Thyroid gland (tissue), 4 donors: ENCODE measurements around the gene ASPRV1. TPM values are rescaled to one million over a fixed set of nuclear protein-coding genes. Genes with fewer than 3 reads are reported as not detected.
"Not testable (repeated sequence)": the region's sequence is repeated elsewhere in the genome, so short reads cannot be mapped to it uniquely, and the experiment has no call there.

Experiments
- DNase-seq, 2 donors: peaks; one replicate each; pipeline ENCODE4 v3.0.0-alpha.2; 2019
- H3K27ac ChIP-seq, 3 donors: fragments of 200-600 bp; sonication (generic); 1 replicate in 2 of 3; 2 replicates in 1 of 3; pipeline ENCODE4 v1.5.1; 2016 to 2019; ENCODE audit warnings: mild to moderate bottlenecking in 1 of 3, moderate library complexity in 1 of 3
- H3K27me3 ChIP-seq: fragments of 200-600 bp; sonication (generic); one replicate; pipeline ENCODE4 v1.5.1; 2019
- H3K36me3 ChIP-seq, 2 donors: fragments of 200-600 bp; sonication (generic); one replicate each; pipeline ENCODE4 v1.5.1; 2016 to 2019
- H3K4me1 ChIP-seq, 2 donors: fragments of 200-600 bp; sonication (generic); one replicate each; pipeline ENCODE4 v1.5.1; 2017 to 2019
- H3K4me3 ChIP-seq, 3 donors: fragments of 200-600 bp; sonication (generic); replicated peaks in 1 of 3; 1 replicate in 2 of 3; 2 replicates in 1 of 3; pipeline ENCODE4 v1.5.1; 2016; ENCODE audit warnings: mild to moderate bottlenecking in 1 of 3
- H3K9me3 ChIP-seq: fragments of 200-600 bp; sonication (generic); one replicate; pipeline ENCODE4 v1.5.1; 2017
- CTCF ChIP-seq, 6 experiments: fragments of 200-600 bp in 3 of 6; fragments of 450-650 bp in 3 of 6; sonication (generic) in 3 of 6; IDR thresholded peaks; one replicate each; pipeline ENCODE4 v1.5.1; 2016 to 2019; ENCODE audit warnings: antibody characterized with exemption in 6 of 6, mild to moderate bottlenecking in 2 of 6, inconsistent platforms in 1 of 6, moderate library complexity in 1 of 6
- POLR2A ChIP-seq, 2 donors: fragments of 450-650 bp; IDR thresholded peaks; one replicate each; pipeline ENCODE4 v1.6.1; 2017; ENCODE audit warnings: antibody characterized with exemption in 2 of 2, mild to moderate bottlenecking in 2 of 2, moderate library complexity in 1 of 2
- WGBS, 2 donors: methylation state at CpG; one replicate each; pipeline ENCODE4 v1.1.5; 2017; 5-methylcytosine and 5-hydroxymethylcytosine counted together
- intact Hi-C: fragments of 100-400 bp; cut with DNase I; formaldehyde crosslinking; loops from one replicate; pipeline ENCODE4 v1.15.1; 2023
- total RNA-seq, 4 donors: library from RNA; depleted of rRNA; stranded (reverse); fragments of >200 nt; gene quantifications; one replicate each; pipeline ENCODE4 v1.2.3, GENCODE V29; 2016

Gene ASPRV1
- total RNA-seq, 4 donors from 2014 or later: 0.89 to 2.0 (median 1.5) TPM

GRCh38 chr2:69956475-69956979 lies 4.9 kb downstream of the ASPRV1 start:
- intact Hi-C loops: no loop called here
- WGBS, 2 donors: 89 to 94% methylated on average over 6 of the region's 6 CpGs
- Histone ChIP-seq H3K4me1 (no peaks in the 10 kb centered on the region), H3K9me3 (no peaks in the 10 kb centered on the region), H3K36me3 (no peaks in the 10 kb centered on the region), H3K4me3 (no peak overlapping the region), H3K27me3 (no peaks in the 10 kb centered on the region), H3K27ac (no peak overlapping the region)
- DNase-seq: no peak
- TF ChIP-seq POLR2A (IDR thresholded peaks at IDR 0.05) (no peak), CTCF (IDR thresholded peaks at IDR 0.05) (no peak)

GRCh38 chr2:69955029-69955428 lies 6.4 kb downstream of the ASPRV1 start:
- Histone ChIP-seq H3K4me1 (no peaks in the 10 kb centered on the region), H3K36me3 (no peaks in the 10 kb centered on the region), H3K27me3 (no peaks in the 10 kb centered on the region), H3K27ac (no peak overlapping the region), H3K4me3 (no peak overlapping the region), H3K9me3 (no peaks in the 10 kb centered on the region)
- WGBS, 2 donors: 88 to 93% methylated on average over 9 to 11 of the region's 11 CpGs
- TF ChIP-seq CTCF (IDR thresholded peaks at IDR 0.05) (no peak), POLR2A (IDR thresholded peaks at IDR 0.05) (no peak)
- intact Hi-C loops: no loop called here
- DNase-seq: no peak

- TF ChIP-seq CTCF (IDR thresholded peaks at IDR 0.05) (no peak), POLR2A (IDR thresholded peaks at IDR 0.05) (no peak)
- intact Hi-C loops: no loop called here
- 94 to 95% methylated on average over 1 of the region's 1 CpG for WGBS, 2 donors
- Histone ChIP-seq H3K4me1 (no peaks in the 10 kb centered on the region), H3K4me3 (no peak overlapping the region), H3K9me3 (no peaks in the 10 kb centered on the region), H3K27me3 (no peaks in the 10 kb centered on the region), H3K36me3 (no peaks in the 10 kb centered on the region), H3K27ac (no peak overlapping the region)
- DNase-seq: no peak
Observed at GRCh38 chr2:69954084-69954483, 7.3 kb downstream of the ASPRV1 start.

- Histone ChIP-seq H3K4me3 (no peak overlapping the region), H3K4me1 (no peaks in the 10 kb centered on the region), H3K9me3 (no peaks in the 10 kb centered on the region), H3K27me3 (no peaks in the 10 kb centered on the region), H3K36me3 (no peaks in the 10 kb centered on the region), H3K27ac (no peak overlapping the region)
- DNase-seq: no peak
- intact Hi-C loops: no loop called here
- TF ChIP-seq POLR2A (IDR thresholded peaks at IDR 0.05): no peak
- no peak for TF ChIP-seq CTCF (IDR thresholded peaks at IDR 0.05)
- 87% methylated on average over 6 of the region's 6 CpGs for WGBS, 2 donors
Observed at GRCh38 chr2:69952336-69953115, 8.9 kb downstream of the ASPRV1 start.

- H3K27ac ChIP-seq, H3K4me1 ChIP-seq, intact Hi-C loops, H3K27me3 ChIP-seq, H3K36me3 ChIP-seq, H3K4me3 ChIP-seq, DNase-seq, H3K9me3 ChIP-seq: not testable (repeated sequence)
- 87 to 93% methylated on average over 3 of the region's 3 CpGs for WGBS, 2 donors
Observed at GRCh38 chr2:69950671-69951070, 10.8 kb downstream of the ASPRV1 start.
